Adipocyte (in vitro differentiated cells): ENCODE results near the gene TRIM72.
"Not testable (repeated sequence)": the region's sequence is repeated elsewhere in the genome, so short reads cannot be mapped to it uniquely, and the experiment has no call there.

ENCODE experiments used
- DNase-seq: peaks from one replicate; pipeline ENCODE4 v3.0.0-alpha.2; 2015; ENCODE audit warnings: low read depth
- H3K27me3 ChIP-seq: replicated peaks from 2 replicates; pipeline ENCODE4 v1.7.0; 2013; ENCODE audit warnings: mild to moderate bottlenecking, low read length, moderate library complexity; ENCODE audit not compliant: control insufficient read depth, insufficient read depth
- H3K36me3 ChIP-seq: 2 replicates; pipeline ENCODE4 v1.7.0; 2013; ENCODE audit warnings: low read length, mild to moderate bottlenecking, moderate library complexity; ENCODE audit not compliant: control insufficient read depth, insufficient read depth, severe bottlenecking
- H3K4me1 ChIP-seq: 2 replicates; pipeline ENCODE4 v1.7.0; 2013; ENCODE audit warnings: mild to moderate bottlenecking, low read length, moderate library complexity; ENCODE audit not compliant: control insufficient read depth, insufficient read depth
- H3K4me3 ChIP-seq: 2 replicates; pipeline ENCODE4 v1.7.0; 2013; ENCODE audit warnings: mild to moderate bottlenecking, low read length, moderate library complexity
- H3K9ac ChIP-seq: 2 replicates; pipeline ENCODE4 v1.7.0; 2013; ENCODE audit warnings: mild to moderate bottlenecking, low read length, moderate library complexity
- H3K9me3 ChIP-seq: 2 replicates; pipeline ENCODE4 v1.7.0; 2013; ENCODE audit warnings: mild to moderate bottlenecking, low read length, moderate library complexity; ENCODE audit not compliant: control insufficient read depth

The TRIM72 gene

DNA sequence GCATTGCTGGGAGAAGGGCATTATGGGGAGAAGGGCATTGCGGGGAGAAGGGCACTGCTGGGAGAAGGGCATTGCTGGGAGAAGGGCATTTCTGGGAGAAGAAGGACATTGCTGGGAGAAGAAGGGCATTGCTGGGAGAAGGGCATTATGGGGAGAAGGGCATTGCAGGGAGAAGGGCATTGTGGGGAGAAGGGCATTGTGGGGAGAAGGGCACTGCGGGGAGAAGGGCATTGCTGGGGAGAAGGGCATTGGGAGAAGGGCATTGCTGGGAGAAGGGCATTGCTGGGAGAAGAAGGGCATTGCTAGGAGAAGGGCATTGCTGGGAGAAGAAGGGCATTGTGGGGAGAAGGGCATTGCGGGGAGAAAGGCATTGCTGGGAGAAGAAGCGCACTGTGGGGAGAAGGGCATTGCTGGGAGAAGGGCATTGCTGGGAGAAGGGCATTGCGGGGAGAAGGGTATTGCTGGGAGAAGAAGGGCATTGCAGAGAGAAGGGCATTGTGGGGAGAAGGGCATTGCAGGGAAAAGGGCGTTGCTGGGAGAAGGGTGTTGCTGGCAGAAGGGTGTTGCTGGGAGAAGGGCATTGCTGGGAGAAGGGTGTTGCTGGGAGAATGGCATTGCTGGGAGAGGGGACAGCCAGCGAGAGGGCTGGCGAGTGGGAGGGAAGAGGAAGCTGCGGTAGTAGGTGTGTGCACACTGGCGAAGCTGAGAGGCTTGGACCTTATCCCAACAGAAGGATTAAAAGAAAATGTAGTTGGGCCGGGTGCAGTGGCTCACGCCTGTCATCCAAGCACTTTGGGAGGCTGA, 7.6 kb downstream of the TRIM72 start:
- no peak for DNase-seq

DNA sequence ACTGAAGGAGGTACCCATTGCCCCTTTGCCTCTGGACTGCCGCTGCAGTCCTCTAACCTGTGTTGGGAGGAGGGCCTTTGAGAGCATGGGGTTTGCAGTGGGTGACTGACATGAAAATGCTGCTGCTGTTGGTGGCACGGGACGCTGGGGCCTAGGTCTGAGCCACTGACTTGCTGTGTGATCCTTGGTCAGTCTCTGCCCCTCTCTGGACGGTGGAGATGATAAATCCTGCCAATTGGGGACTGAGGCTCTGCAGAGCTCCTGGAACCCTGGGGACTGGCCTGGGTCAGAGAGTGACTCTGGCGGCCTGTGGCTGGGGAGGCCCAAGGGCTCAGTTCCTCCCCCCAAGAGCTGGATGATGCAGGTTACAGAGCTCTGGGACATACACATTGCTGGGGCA, 9.1 kb downstream of the TRIM72 start:
- no peaks in the 10 kb centered on the region for H3K4me1 ChIP-seq
- H3K36me3 ChIP-seq: no peaks in the 10 kb centered on the region
- no peak overlapping the region for H3K4me3 ChIP-seq
- H3K9me3 ChIP-seq: no peaks in the 10 kb centered on the region
- peaks cover 24% of the 10 kb centered on the region for H3K27me3 ChIP-seq
- no peak overlapping the region for H3K9ac ChIP-seq
- DNase-seq: no peak

More for the DNA sequence above, 7.6 kb downstream of the TRIM72 start:
- no peaks in the 10 kb centered on the region for H3K4me1 ChIP-seq
- no peaks in the 10 kb centered on the region for H3K36me3 ChIP-seq
- H3K9ac ChIP-seq: no peak overlapping the region
- H3K27me3 ChIP-seq: peaks cover 38% of the 10 kb centered on the region
- no peak overlapping the region for H3K4me3 ChIP-seq
- H3K9me3 ChIP-seq: no peaks in the 10 kb centered on the region

DNA sequence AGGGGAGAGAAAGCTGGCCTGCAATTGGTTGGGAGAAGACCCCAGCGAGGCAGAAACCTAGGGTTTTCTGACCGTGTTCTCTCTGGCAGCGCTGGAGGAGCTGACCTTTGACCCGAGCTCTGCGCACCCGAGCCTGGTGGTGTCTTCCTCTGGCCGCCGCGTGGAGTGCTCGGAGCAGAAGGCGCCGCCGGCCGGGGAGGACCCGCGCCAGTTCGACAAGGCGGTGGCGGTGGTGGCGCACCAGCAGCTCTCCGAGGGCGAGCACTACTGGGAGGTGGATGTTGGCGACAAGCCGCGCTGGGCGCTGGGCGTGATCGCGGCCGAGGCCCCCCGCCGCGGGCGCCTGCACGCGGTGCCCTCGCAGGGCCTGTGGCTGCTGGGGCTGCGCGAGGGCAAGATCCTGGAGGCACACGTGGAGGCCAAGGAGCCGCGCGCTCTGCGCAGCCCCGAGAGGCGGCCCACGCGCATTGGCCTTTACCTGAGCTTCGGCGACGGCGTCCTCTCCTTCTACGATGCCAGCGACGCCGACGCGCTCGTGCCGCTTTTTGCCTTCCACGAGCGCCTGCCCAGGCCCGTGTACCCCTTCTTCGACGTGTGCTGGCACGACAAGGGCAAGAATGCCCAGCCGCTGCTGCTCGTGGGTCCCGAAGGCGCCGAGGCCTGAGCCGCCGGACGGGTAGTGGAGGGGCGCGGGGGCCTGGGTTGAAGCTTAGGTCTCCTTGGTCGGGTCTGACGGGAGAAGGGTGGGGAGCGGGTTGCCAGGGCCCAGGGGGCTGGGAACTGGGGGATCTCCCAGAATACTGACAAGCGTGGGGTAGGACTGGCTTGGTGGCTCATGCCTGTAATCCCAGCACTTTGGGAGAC, 10.4 kb downstream of the TRIM72 start:
- no peaks in the 10 kb centered on the region for H3K9me3 ChIP-seq
- H3K4me1 ChIP-seq: no peaks in the 10 kb centered on the region
- H3K9ac ChIP-seq: no peak overlapping the region
- peaks cover 12% of the 10 kb centered on the region for H3K27me3 ChIP-seq
- H3K4me3 ChIP-seq: no peak overlapping the region
- no peaks in the 10 kb centered on the region for H3K36me3 ChIP-seq
- no peak for DNase-seq

DNA sequence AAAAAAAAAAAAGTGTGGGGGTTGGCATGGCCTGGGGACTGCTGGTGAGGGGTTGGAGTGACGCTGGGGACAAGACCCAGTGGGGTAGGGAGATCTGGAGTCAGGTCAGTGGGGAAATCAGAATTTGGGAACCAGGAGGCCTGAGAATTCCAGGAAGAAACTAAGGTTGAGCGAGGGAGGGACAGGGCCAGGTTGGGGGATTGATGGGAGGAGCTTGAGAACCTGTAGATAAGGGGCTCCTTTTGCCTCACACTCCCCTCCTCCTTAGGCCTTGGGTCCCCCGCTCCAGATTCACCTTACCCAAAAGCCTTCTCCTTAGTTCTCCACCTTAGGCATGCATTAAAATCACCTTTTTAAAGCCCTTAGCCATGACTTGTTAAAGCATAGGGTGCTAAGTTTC, 11.3 kb downstream of the TRIM72 start:
- no peaks in the 10 kb centered on the region for H3K9me3 ChIP-seq
- peaks cover 12% of the 10 kb centered on the region for H3K27me3 ChIP-seq
- no peak for DNase-seq
- H3K36me3 ChIP-seq: no peaks in the 10 kb centered on the region
- H3K4me3 ChIP-seq: no peak overlapping the region
- H3K4me1 ChIP-seq: no peaks in the 10 kb centered on the region
- H3K9ac ChIP-seq: no peak overlapping the region

DNA sequence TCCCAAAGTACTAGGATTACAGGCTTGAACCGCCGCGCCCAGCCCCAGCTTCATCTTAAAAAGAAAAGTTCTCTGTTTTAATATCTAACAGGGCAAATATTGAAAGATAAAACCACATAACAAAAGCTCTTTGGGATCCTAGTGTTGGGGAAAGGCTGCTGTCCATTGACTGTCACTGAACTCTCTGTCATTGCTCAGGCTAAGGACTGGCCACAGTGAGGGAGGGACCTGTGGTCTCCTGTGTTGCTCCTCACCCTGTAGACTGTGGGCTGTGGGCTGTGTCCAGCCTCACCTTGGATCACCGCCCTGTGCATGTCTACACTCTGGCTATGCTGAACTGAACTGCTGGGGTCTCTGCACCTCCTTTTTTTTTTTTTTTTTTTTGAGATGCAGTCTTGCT, 14.3 kb downstream of the TRIM72 start:
- Histone ChIP-seq H3K36me3 (no peaks in the 10 kb centered on the region), H3K9ac (no peak overlapping the region), H3K27me3 (peaks cover under 1% of the 10 kb centered on the region), H3K4me1 (no peaks in the 10 kb centered on the region), H3K9me3 (no peaks in the 10 kb centered on the region), H3K4me3 (no peak overlapping the region)
- DNase-seq: no peak

DNA sequence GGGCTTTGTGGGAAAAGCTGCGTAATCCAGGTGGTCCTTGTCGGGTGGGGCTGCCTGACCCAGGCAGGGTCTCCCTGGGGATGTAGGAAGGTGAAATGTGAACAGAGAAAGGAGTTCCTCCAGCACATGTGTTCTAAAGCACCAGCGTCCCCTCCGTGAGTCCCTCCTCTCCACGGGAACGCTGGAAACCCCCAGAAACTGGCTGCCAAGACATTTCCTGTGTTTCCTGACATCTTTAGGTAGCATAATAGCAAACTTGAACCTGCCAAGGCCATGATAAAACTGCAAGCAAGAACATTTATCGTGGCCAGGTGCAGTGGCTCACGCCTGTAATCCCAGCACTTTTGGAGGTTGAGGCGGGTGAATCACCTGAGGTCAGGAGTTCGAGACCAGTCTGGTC, 15.6 kb downstream of the TRIM72 start:
- Histone ChIP-seq H3K4me1 (no peaks in the 10 kb centered on the region), H3K27me3 (no peaks in the 10 kb centered on the region), H3K9me3 (no peaks in the 10 kb centered on the region), H3K9ac (no peak overlapping the region), H3K4me3 (no peak overlapping the region), H3K36me3 (no peaks in the 10 kb centered on the region)
- no peak for DNase-seq

DNA sequence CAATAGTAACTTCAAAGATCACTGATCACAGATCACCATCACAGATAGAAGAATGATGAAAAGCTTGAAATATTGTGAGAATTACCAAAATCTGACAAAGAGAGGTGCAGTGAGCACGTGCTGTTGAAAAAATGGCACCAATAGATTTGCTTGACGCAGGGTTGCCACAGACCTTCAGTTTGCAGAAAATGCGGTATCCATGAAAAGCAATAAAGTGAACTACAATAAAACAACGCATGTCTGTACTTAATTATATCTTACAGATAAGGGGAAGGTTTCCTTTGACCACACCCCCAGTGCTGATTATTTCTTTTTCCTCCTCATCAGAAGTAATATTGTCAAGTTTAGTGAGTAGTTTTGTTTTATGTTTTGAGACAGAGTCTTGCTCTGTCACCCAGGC, 24.1 kb downstream of the TRIM72 start:
- Histone ChIP-seq H3K9ac (no peak overlapping the region), H3K36me3 (no peaks in the 10 kb centered on the region), H3K27me3 (peaks cover 7% of the 10 kb centered on the region), H3K9me3 (peaks cover 6% of the 10 kb centered on the region), H3K4me1 (peaks cover 4% of the 10 kb centered on the region), H3K4me3 (no peak overlapping the region)
- DNase-seq: no peak

DNA sequence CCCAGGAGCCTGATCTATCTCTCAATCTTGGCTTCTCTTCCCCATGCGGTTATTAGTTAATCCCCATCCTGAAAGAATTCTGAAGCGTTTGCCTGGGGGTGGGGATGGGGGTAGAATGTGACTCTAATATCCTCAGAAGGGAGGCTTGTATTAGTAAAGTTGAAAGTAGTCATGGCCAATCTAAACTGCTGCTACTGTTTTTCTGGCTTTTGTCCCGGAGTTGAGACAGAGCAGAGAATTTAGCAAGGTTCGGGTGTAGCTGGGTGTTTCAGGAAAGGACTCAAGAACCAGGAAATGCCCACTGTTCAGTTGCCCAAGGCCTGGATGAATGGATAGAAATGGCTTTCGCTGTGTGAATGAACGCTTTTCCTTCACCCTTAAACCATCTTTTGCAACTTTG, 28.3 kb downstream of the TRIM72 start:
- Histone ChIP-seq H3K36me3 (no peaks in the 10 kb centered on the region), H3K27me3 (peaks cover 15% of the 10 kb centered on the region), H3K4me3 (no peak overlapping the region), H3K9me3 (no peaks in the 10 kb centered on the region), H3K4me1 (peaks cover 4% of the 10 kb centered on the region), H3K9ac (no peak overlapping the region)
- peak; percentile 8 for DNase-seq

DNA sequence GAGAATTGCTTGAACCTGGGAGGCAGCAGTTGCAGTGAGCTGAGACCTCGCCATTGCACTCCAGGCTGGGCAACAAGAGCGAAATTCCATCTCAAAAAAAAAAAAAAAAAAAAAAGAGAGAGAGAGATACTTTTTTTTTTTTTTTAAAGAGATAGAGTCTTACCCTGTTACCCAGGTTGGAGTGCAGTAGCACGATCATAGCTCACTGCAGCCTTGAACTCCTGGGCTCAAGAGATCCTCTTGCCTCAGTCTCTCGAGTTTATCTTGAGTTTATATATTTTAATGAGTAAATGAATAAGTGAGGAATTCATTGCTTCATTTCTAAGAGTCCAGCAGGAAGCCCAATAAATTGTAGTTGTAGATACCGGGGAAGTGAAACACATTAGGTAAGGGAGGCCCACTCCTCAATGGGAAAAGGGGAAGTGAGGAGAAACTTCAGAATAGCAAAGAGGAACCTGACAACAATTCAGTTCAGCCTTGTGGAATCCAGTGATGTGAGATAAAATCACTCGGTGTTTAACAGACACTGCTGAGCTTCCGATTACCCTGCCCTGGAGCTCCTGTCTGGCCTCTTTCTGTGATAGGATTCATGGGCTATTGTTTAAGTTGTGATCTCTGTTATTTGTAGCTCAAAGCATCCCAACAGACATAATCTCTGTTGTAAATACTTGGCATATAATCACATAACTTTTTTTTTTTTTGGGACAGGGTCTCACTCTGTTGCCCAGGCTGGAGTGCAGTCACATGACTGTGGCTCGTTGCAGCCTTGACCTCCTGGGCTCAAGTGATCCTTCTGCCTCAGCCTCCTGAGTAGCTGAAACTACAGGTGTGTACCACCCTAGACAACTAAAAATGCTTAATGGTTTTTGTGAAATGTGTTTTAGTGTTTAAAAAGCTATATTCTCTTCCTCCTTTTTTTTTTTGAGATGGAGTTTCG, 30.1 kb downstream of the TRIM72 start:
- no peaks in the 10 kb centered on the region for H3K36me3 ChIP-seq
- H3K4me1 ChIP-seq: peaks cover 4% of the 10 kb centered on the region
- peaks cover 27% of the 10 kb centered on the region for H3K27me3 ChIP-seq
- no peak for DNase-seq
- H3K9me3 ChIP-seq: no peaks in the 10 kb centered on the region
- no peak overlapping the region for H3K4me3 ChIP-seq
- no peak overlapping the region for H3K9ac ChIP-seq

DNA sequence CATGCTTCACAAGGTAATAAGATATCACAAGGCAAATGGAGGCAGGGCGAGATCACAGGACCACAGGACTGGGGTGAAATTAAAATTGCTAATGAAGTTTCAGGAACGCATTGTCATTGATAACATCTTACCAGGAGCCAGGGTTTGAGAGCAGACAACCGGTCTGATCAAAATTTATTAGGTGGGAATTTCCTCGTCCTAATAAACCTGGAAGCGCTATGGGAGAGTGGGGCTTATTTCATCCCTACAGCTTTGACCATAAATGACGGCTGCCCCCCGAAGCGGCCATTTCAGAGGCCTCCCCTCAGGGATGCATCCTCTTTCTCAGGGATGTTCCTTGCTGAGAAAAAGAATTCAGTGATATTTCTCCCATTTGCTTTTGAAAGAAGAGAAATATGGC, 31.7 kb downstream of the TRIM72 start:
- H3K27me3 ChIP-seq: peaks cover 26% of the 10 kb centered on the region
- not testable (repeated sequence) for H3K36me3 ChIP-seq, H3K9me3 ChIP-seq, H3K9ac ChIP-seq, H3K4me1 ChIP-seq, H3K4me3 ChIP-seq, DNase-seq

DNA sequence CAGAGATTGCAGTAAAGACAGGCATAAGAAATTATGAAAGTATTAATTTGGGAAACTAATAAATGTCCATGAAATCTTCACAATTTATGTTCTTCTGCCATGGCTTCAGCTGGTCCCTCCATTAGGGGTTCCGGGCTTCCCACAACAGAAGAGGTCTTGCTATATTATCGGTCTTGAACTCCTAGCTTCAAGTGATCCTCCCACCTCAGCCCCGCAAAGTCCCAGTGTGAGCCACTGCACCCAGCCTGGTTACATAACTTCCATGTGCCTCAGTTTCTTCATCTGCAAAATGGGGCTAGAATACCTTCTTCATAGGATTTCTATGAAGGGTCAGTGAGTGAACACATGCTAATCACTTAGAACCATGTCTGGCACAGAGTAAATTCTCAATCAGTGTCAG, 32.4 kb downstream of the TRIM72 start:
- H3K4me1 ChIP-seq: peaks cover 4% of the 10 kb centered on the region
- H3K4me3 ChIP-seq: no peak overlapping the region
- no peaks in the 10 kb centered on the region for H3K9me3 ChIP-seq
- DNase-seq: no peak
- no peaks in the 10 kb centered on the region for H3K36me3 ChIP-seq
- peaks cover 26% of the 10 kb centered on the region for H3K27me3 ChIP-seq
- H3K9ac ChIP-seq: no peak overlapping the region
